PC-3 (cell line): ENCODE measurements around the gene ZNF711. TPM values are rescaled to one million over a fixed set of nuclear protein-coding genes. Genes with fewer than 3 reads are reported as not detected.
"Not testable (repeated sequence)": the region's sequence is repeated elsewhere in the genome, so short reads cannot be mapped to it uniquely, and the experiment has no call there.

ENCODE experiments used
- ATAC-seq: fragments of 200-7000 bp; cut with Tn5 transposase; 2 replicates; pipeline ENCODE4 v1.9.1; 2020; ENCODE audit warnings: mild to moderate bottlenecking, moderate library complexity
- BruUV-seq: library from RNA; stranded (reverse); fragments of 400-500 nt; replicated peaks from 2 replicates; lab custom pipeline; 2021; lab: Mats Ljungman, UMichigan
- CTCF ChIA-PET: fragments of 300-600 bp; sonication (Branson Sonifier 250); formaldehyde crosslinking; loops from one replicate; lab custom pipeline; 2022; ENCODE audit warnings: antibody characterized with exemption; lab: Charles Lee
- POLR2A ChIA-PET: fragments of 300-600 bp; sonication (Branson Sonifier 250); formaldehyde crosslinking; loops from one replicate; lab custom pipeline; 2022; ENCODE audit warnings: antibody characterized with exemption; ENCODE audit not compliant: unreplicated experiment; lab: Charles Lee
- DNase-seq: peaks from one replicate; pipeline ENCODE4 v3.0.0-alpha.2; 2015
- H2AFZ ChIP-seq: fragments of 300-600 bp; sonication (generic); 2 replicates; pipeline ENCODE4 v1.6.0; 2016; ENCODE audit warnings: antibody characterized with exemption, low read length
- H3F3A ChIP-seq: fragments of 300-600 bp; sonication (generic); one replicate; pipeline ENCODE4 v1.6.0; 2017; ENCODE audit warnings: antibody characterized with exemption, low read length, control low read depth, mild to moderate bottlenecking; ENCODE audit not compliant: unreplicated experiment
- H3K27ac ChIP-seq: fragments of 300-600 bp; sonication (generic); 2 replicates; pipeline ENCODE4 v1.5.1; 2016; ENCODE audit warnings: mild to moderate bottlenecking, low read length
- H3K27me3 ChIP-seq: fragments of 300-600 bp; sonication (generic); 2 replicates; pipeline ENCODE4 v1.6.1; 2016; ENCODE audit warnings: low read length, mixed read lengths
- H3K36me3 ChIP-seq: fragments of 300-600 bp; sonication (generic); 2 replicates; pipeline ENCODE4 v1.6.1; 2016; ENCODE audit warnings: low read depth, mixed run types, low read length, mixed read lengths
- H3K4me1 ChIP-seq: fragments of 300-600 bp; sonication (generic); 2 replicates; pipeline ENCODE4 v1.5.1; 2016; ENCODE audit warnings: low read length; ENCODE audit not compliant: insufficient read depth
- H3K4me2 ChIP-seq: fragments of 300-600 bp; sonication (generic); 2 replicates; pipeline ENCODE4 v1.6.0; 2016; ENCODE audit warnings: low read length
- H3K4me3 ChIP-seq: fragments of 300-600 bp; sonication (generic); 2 replicates; pipeline ENCODE4 v1.5.1; 2016; ENCODE audit warnings: mild to moderate bottlenecking, low read length, mixed read lengths
- H3K79me2 ChIP-seq: fragments of 300-600 bp; sonication (generic); 2 replicates; pipeline ENCODE4 v1.6.1; 2017; ENCODE audit warnings: low read length, mixed read lengths
- H3K9ac ChIP-seq: fragments of 300-600 bp; sonication (generic); 2 replicates; pipeline ENCODE4 v1.6.0; 2016; ENCODE audit warnings: mild to moderate bottlenecking, low read length
- H3K9me2 ChIP-seq: fragments of 300-600 bp; sonication (generic); replicated peaks from 2 replicates; pipeline ENCODE4 v1.6.1; 2016; ENCODE audit warnings: mixed run types, low read length, mixed read lengths
- H3K9me3 ChIP-seq: fragments of 300-600 bp; sonication (generic); 2 replicates; pipeline ENCODE4 v1.6.1; 2016; ENCODE audit warnings: low read length, mixed read lengths
- H4K20me1 ChIP-seq: fragments of 300-600 bp; sonication (generic); 2 replicates; pipeline ENCODE4 v1.6.1; 2016; ENCODE audit warnings: low read length, mixed read lengths
- EZH2 ChIP-seq: fragments of 300-600 bp; sonication (generic); IDR thresholded peaks from one replicate; pipeline ENCODE4 v1.6.1; 2017; ENCODE audit warnings: antibody characterized with exemption, mild to moderate bottlenecking, low read length; ENCODE audit not compliant: unreplicated experiment
- EZH2phosphoT487 ChIP-seq: fragments of 300-600 bp; sonication (generic); IDR thresholded peaks from 2 replicates; pipeline ENCODE4 v1.6.1; 2018; ENCODE audit warnings: mild to moderate bottlenecking, antibody characterized with exemption, low read length, borderline replicate concordance
- intact Hi-C: fragments of 100-400 bp; cut with micrococcal nuclease; formaldehyde crosslinking; loops from 2 replicates; pipeline ENCODE4 v1.9.0; 2023
- total RNA-seq: library from RNA; depleted of rRNA; stranded (reverse); fragments of >200 nt; gene quantifications from 2 replicates; pipeline ENCODE4 v1.2.3, GENCODE V29; 2014
- TF ChIP-seq, protein P1 (sequence below): fragments of 300-600 bp; sonication (generic); conservative IDR thresholded peaks from 2 replicates; pipeline ENCODE4 v1.5.1; 2017; ENCODE audit warnings: antibody characterized with exemption, low read depth, mild to moderate bottlenecking, low read length

ZNF711 gene
- total RNA-seq, 1 experiment from 2014 or later = 1.6 TPM

DNA sequence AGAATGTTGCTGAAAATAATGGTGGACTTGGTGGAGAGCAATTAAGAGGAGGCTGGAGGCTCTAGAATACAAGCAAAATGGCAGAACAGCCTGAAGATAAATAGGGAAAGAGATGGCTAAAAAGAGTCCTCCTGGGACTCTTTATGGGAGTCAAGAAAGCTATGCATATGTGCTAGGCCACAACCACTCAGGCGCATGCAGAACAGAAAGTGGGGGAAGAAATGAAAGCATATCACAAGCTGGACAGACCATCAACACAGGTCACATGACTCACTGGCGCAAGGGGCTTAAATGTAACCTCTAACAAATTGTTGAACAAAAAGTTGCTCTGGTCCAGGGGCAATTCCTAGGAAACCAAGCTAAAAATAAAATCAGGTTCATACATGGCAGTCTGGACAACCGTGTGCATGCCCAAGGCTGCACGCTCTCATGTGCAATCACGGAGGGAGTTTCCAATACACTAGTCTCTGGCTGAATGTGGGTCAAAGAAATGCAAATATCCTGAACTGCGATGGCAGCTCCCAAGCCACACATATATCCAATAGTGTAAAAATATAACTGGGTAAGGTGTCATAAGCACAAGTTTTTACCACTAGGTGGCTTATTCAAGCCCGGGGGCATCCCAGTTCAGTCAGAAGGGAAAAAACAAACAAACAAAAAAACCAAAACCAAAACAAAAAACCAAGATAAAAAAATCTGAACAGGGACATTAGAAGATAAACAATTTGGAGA, 45.4 kb downstream of the ZNF711 start:
- TF ChIP-seq EZH2phosphoT487 = no peak
- no peak for TF ChIP-seq EZH2
- TF ChIP-seq, protein P1, sequence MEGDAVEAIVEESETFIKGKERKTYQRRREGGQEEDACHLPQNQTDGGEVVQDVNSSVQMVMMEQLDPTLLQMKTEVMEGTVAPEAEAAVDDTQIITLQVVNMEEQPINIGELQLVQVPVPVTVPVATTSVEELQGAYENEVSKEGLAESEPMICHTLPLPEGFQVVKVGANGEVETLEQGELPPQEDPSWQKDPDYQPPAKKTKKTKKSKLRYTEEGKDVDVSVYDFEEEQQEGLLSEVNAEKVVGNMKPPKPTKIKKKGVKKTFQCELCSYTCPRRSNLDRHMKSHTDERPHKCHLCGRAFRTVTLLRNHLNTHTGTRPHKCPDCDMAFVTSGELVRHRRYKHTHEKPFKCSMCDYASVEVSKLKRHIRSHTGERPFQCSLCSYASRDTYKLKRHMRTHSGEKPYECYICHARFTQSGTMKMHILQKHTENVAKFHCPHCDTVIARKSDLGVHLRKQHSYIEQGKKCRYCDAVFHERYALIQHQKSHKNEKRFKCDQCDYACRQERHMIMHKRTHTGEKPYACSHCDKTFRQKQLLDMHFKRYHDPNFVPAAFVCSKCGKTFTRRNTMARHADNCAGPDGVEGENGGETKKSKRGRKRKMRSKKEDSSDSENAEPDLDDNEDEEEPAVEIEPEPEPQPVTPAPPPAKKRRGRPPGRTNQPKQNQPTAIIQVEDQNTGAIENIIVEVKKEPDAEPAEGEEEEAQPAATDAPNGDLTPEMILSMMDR = peak; percentile 17; the same call in 1 of the 2 replicates
- Histone ChIP-seq H3K27ac (no peak overlapping the region), H3K79me2 (no peaks in the 10 kb centered on the region), H3K36me3 (no peaks in the 10 kb centered on the region), H3K9me3 (no peaks in the 10 kb centered on the region), H3K27me3 (no peaks in the 10 kb centered on the region), H3K4me1 (no peaks in the 10 kb centered on the region), H4K20me1 (no peaks in the 10 kb centered on the region), H3K9me2 (no peaks in the 10 kb centered on the region), H3K4me2 (no peak overlapping the region), H3K9ac (no peak overlapping the region), H3K4me3 (no peak overlapping the region), H2AFZ (no peak overlapping the region), H3F3A (no peaks in the 10 kb centered on the region)
- DNase-seq (no peak), ATAC-seq (no peak)
- no TSS peak for BruUV-seq
- intact Hi-C loops = no loop called here
- CTCF ChIA-PET = no interaction called here
- POLR2A ChIA-PET = no interaction called here

DNA sequence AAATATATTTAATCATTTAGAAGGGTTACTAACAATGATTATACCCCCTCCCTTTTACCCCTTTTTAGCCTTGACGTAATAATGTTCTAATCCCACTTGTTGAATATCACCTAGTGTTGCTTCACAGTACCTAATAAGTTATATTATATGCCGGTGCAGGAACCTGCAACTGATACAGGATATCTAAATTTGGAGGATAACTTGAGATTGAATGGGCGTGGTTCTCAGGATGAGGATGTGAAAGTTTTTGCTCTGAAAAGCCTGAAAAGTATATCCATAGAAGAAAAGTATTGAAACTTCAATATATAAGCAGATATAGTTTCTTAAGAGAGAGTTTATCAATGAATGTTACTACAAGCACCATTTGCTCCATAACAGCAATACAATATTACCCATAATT, 59.8 kb downstream of the ZNF711 start:
- TF ChIP-seq EZH2phosphoT487 (no peak), EZH2 (no peak)
- TF ChIP-seq, protein P1 = no peak
- Histone ChIP-seq H3K4me3 (no peak overlapping the region), H3K27ac (no peak overlapping the region), H3K36me3 (no peaks in the 10 kb centered on the region), H3K4me1 (no peaks in the 10 kb centered on the region), H2AFZ (no peak overlapping the region), H4K20me1 (no peaks in the 10 kb centered on the region), H3K9me3 (no peaks in the 10 kb centered on the region), H3K9ac (no peak overlapping the region), H3K27me3 (no peaks in the 10 kb centered on the region), H3K9me2 (no peaks in the 10 kb centered on the region), H3F3A (no peaks in the 10 kb centered on the region), H3K4me2 (no peak overlapping the region), H3K79me2 (no peaks in the 10 kb centered on the region)
- POLR2A ChIA-PET = no interaction called here
- CTCF ChIA-PET = no interaction called here
- no peak for DNase-seq
- ATAC-seq = no peak
- intact Hi-C loops = no loop called here
- BruUV-seq = no TSS peak

DNA sequence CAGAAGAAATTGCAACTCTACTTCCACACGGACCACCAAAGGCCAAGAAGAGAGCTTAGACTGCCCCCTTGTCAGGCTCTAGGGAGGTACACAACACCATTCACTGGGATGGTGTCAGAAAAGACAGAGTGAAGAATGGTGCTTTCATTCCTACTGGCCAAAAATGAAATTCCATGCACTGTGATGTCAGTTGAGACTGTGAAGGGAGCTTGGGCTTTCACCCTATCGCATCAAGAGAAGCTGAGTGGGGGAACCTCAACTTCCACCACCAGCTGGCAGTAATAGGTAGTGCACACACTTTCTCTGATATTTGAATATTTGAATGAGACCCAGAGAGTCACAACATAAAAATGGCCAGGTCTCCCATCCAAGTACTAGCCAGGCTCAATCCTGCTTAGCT, 65.9 kb downstream of the ZNF711 start:
- CTCF ChIA-PET = no interaction called here

GRCh38 chrX:85311348-85311747, 67.6 kb downstream of the ZNF711 start:
- H3F3A ChIP-seq, H4K20me1 ChIP-seq, H3K4me1 ChIP-seq, BruUV-seq, H3K36me3 ChIP-seq, POLR2A ChIA-PET, H3K79me2 ChIP-seq, CTCF ChIA-PET, H3K9me3 ChIP-seq, H3K27ac ChIP-seq, H3K4me3 ChIP-seq, H3K4me2 ChIP-seq, H2AFZ ChIP-seq, H3K9ac ChIP-seq, H3K9me2 ChIP-seq, H3K27me3 ChIP-seq, ATAC-seq, DNase-seq, intact Hi-C loops: not testable (repeated sequence)

More for the DNA sequence above, 65.9 kb downstream of the ZNF711 start:
- no peak overlapping the region for H3K27ac ChIP-seq
- intact Hi-C loops = no loop called here
- TF ChIP-seq, protein P1 = no peak; the same call in 1 of the 2 replicates
- TF ChIP-seq EZH2phosphoT487 (no peak), EZH2 (no peak)
- no peak overlapping the region for H3K9ac ChIP-seq
- no peak overlapping the region for H3K4me3 ChIP-seq
- ATAC-seq (no peak), DNase-seq (no peak)
- no peaks in the 10 kb centered on the region for H3K36me3 ChIP-seq
- H4K20me1 ChIP-seq = no peaks in the 10 kb centered on the region
- H3K9me3 ChIP-seq = no peaks in the 10 kb centered on the region
- H3K9me2 ChIP-seq = no peaks in the 10 kb centered on the region
- no peaks in the 10 kb centered on the region for H3K27me3 ChIP-seq
- no peak overlapping the region for H3K4me2 ChIP-seq
- no peak overlapping the region for H2AFZ ChIP-seq
- H3K4me1 ChIP-seq = no peaks in the 10 kb centered on the region
- POLR2A ChIA-PET = no interaction called here
- BruUV-seq = no TSS peak
- H3F3A ChIP-seq = no peaks in the 10 kb centered on the region
- H3K79me2 ChIP-seq = no peaks in the 10 kb centered on the region
